T-cell (primary cell): ENCODE data around the gene TRIM45. TPM values are rescaled to one million over a fixed set of nuclear protein-coding genes. Genes with fewer than 3 reads are reported as not detected.

Experiments used
- ATAC-seq, 4 experiments: fragments of 200-7000 bp in 3 of 4; fragments of 150-1000 bp in 1 of 4; cut with Tn5 transposase; replicated peaks in 1 of 4; 1 replicate in 3 of 4; 2 replicates in 1 of 4; pipeline ENCODE4 v1.10.0; 2021; ENCODE audit warnings: moderate library complexity in 3 of 4, mild to moderate bottlenecking in 2 of 4, moderate number of reproducible peaks in 1 of 4
- CTCF ChIA-PET, 2 donors: fragments of 300-600 bp; sonication (Branson Sonifier 250); formaldehyde crosslinking; loops; one replicate each; lab custom pipeline; 2022; ENCODE audit warnings: antibody characterized with exemption in 2 of 2; lab: Charles Lee
- POLR2A ChIA-PET, 2 donors: fragments of 300-600 bp; sonication (Branson Sonifier 250); formaldehyde crosslinking; loops; one replicate each; lab custom pipeline; 2022; ENCODE audit warnings: antibody characterized with exemption in 2 of 2; lab: Charles Lee
- DNase-seq, 35 experiments: peaks; one replicate each; pipeline versions ENCODE4 v3.0.0 to v3.0.0-alpha.2; 2013 to 2023
- H3K27ac ChIP-seq: one replicate; pipeline ENCODE4 v1.5.1; 2013; ENCODE audit warnings: low read length
- H3K27me3 ChIP-seq, 2 experiments: replicated peaks in 1 of 2; 1 replicate in 1 of 2; 2 replicates in 1 of 2; pipeline versions ENCODE4 v1.6.1 to v1.7.0; 2013; ENCODE audit warnings: low read length in 1 of 2, mixed read lengths in 1 of 2; ENCODE audit not compliant: control insufficient read depth in 2 of 2, insufficient read depth in 2 of 2; ENCODE audit errors: extremely low read depth in 1 of 2
- H3K36me3 ChIP-seq, 2 donors: 1 replicate in 1 of 2; 2 replicates in 1 of 2; pipeline versions ENCODE4 v1.6.1 to v1.7.0; 2013; ENCODE audit warnings: low read length in 1 of 2; ENCODE audit not compliant: control insufficient read depth in 2 of 2, insufficient read depth in 1 of 2; ENCODE audit errors: extremely low read depth in 1 of 2
- H3K4me1 ChIP-seq, 2 experiments: 1 replicate in 1 of 2; 2 replicates in 1 of 2; pipeline versions ENCODE4 v1.6.1 to v1.7.0; 2013; ENCODE audit warnings: low read length in 2 of 2, mixed read lengths in 1 of 2; ENCODE audit not compliant: insufficient read depth in 2 of 2, control insufficient read depth in 1 of 2; ENCODE audit errors: extremely low read depth in 1 of 2
- H3K4me3 ChIP-seq, 2 donors: 1 replicate in 1 of 2; 2 replicates in 1 of 2; pipeline versions ENCODE4 v1.5.1 to v1.7.0; 2013; ENCODE audit warnings: mild to moderate bottlenecking in 2 of 2, low read length in 1 of 2, moderate library complexity in 1 of 2; ENCODE audit not compliant: control insufficient read depth in 1 of 2; ENCODE audit errors: extremely low read depth in 1 of 2
- H3K9me3 ChIP-seq: 2 replicates; pipeline ENCODE4 v1.7.0; 2013
- H3K27ac Mint-ChIP-seq, 2 donors: one replicate each; pipeline ENCODE4 v1.8.0; 2020 to 2021; ENCODE audit warnings: mild to moderate bottlenecking in 2 of 2, mixed read lengths in 2 of 2
- H3K27me3 Mint-ChIP-seq, 2 donors: one replicate each; pipeline ENCODE4 v1.8.0; 2021 to 2022; ENCODE audit warnings: mixed read lengths in 2 of 2
- H3K36me3 Mint-ChIP-seq: one replicate; pipeline ENCODE4 v1.8.0; 2021; ENCODE audit warnings: mixed read lengths
- H3K4me1 Mint-ChIP-seq, 3 donors: one replicate each; pipeline ENCODE4 v1.8.0; 2020 to 2022; ENCODE audit warnings: mixed read lengths in 3 of 3, mild to moderate bottlenecking in 1 of 3
- H3K4me3 Mint-ChIP-seq, 3 donors: one replicate each; pipeline ENCODE4 v1.8.0; 2020 to 2022; ENCODE audit warnings: mild to moderate bottlenecking in 3 of 3, mixed read lengths in 3 of 3, moderate library complexity in 3 of 3
- H3K9me3 Mint-ChIP-seq, 3 donors: one replicate each; pipeline ENCODE4 v1.8.0; 2020 to 2022; ENCODE audit warnings: mixed read lengths in 3 of 3
- WGBS: methylation state at CpG from one replicate; pipeline ENCODE4 v1.1.5; 2013; ENCODE audit warnings: missing lambda C conversion rate; ENCODE audit not compliant: insufficient coverage; 5-methylcytosine and 5-hydroxymethylcytosine counted together
- total RNA-seq, 35 experiments: library from RNA in 6 of 35; stranded (reverse) in 6 of 35; fragments of 120-200 nt in 1 of 35; gene quantifications; one replicate each; pipeline versions ENCODE4 v1.2.1 to v1.2.4 and lab custom pipeline; 2013 to 2026

The TRIM45 gene, protein sequence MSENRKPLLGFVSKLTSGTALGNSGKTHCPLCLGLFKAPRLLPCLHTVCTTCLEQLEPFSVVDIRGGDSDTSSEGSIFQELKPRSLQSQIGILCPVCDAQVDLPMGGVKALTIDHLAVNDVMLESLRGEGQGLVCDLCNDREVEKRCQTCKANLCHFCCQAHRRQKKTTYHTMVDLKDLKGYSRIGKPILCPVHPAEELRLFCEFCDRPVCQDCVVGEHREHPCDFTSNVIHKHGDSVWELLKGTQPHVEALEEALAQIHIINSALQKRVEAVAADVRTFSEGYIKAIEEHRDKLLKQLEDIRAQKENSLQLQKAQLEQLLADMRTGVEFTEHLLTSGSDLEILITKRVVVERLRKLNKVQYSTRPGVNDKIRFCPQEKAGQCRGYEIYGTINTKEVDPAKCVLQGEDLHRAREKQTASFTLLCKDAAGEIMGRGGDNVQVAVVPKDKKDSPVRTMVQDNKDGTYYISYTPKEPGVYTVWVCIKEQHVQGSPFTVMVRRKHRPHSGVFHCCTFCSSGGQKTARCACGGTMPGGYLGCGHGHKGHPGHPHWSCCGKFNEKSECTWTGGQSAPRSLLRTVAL
- total RNA-seq, result under 1 TPM; 0.23 to 0.65 (median 0.30) TPM
- total RNA-seq (2013), result 0.26 TPM
- total RNA-seq (lab: John Stamatoyannopoulos, UW), result 0.18 to 2.1 (median 0.92) reads per million in 29 experiments

DNA sequence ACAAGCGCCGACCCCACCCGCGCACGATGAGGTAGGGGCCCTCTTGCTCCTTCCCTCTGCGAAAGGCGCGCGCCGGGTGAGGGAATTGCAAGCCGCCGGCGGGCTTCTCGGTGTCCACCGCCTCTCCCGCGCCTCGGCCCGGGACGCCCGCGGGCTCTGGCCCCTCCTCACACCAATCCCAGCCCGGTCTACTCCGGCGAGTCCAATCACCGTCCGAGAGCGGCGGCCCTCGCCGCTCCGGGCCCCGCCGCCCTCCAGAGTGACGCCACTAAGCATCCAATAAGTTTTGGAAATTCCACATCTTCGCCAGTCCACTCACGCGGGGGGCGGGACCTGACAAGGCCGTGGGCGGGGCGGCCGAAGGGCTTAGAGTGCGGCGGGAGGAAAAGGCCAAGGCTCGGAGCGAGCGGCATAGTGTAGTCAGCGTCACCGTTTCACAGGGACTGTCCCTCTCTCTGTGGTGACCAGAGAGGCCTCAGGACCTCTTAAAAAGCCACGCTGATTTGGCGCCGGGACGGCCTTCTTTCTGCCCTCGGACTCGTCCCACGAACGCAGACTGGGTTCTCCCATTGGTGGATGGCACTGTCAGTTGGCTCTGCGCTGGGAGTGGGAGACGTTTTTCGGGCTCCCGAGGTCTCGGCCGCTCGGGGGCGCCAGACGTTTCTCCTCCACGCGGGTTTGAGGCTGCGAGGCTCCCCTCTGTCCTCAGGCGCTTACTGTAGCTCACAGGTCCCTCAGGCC lies at the start of gene TRIM45:
TRIM45 (minus strand) TSS at position 161 of the 741 bp plus-strand sequence. CDS start 548 bp downstream, outside the sequence.
- ChIA-PET CTCF (interaction anchor here in 1 of 2 donors (0.8 to 0.9 kb wide), 4 partner anchors 8 to 632 kb away, joined by 3 to 7 read pairs (median 4); no protein-coding TSS in a partner anchor), POLR2A (interaction anchor here in 1 of 2 donors (0.6 kb wide), 2 partner anchors 11 to 28 kb away, joined by 3 to 7 read pairs; no protein-coding TSS in a partner anchor)
- Mint-ChIP-seq H3K9me3 (no peaks in the 10 kb centered on the region), H3K27ac (peak within 1 kb of the TSS in 1 of 2 donors; percentile 9), H3K4me1 (peaks cover 6% of the 10 kb centered on the region in 3 donors), H3K27me3 (peaks cover 0 to 3% of the 10 kb centered on the region in 2 donors), H3K4me3 (peak within 1 kb of the TSS; percentile 80 to 85 (median 83)), H3K36me3 (no peaks in the 10 kb centered on the region)
- DNase-seq (peak; percentile 61 to 88 (median 78)), ATAC-seq (peak; percentile 86 to 90 (median 86))
- peaks cover 0 to 15% of the 10 kb centered on the region in 2 experiments for H3K4me1 ChIP-seq
- 2% methylated on average over 68 of the region's 71 CpGs for WGBS
- peaks cover 0 to 15% of the 10 kb centered on the region in 2 experiments for H3K27me3 ChIP-seq
- H3K36me3 ChIP-seq, result no peaks in the 10 kb centered on the region
- H3K27ac ChIP-seq, result no peak within 1 kb of the TSS
- peak within 1 kb of the TSS; percentile 85 to 88 for H3K4me3 ChIP-seq
- no peaks in the 10 kb centered on the region for H3K9me3 ChIP-seq

DNA sequence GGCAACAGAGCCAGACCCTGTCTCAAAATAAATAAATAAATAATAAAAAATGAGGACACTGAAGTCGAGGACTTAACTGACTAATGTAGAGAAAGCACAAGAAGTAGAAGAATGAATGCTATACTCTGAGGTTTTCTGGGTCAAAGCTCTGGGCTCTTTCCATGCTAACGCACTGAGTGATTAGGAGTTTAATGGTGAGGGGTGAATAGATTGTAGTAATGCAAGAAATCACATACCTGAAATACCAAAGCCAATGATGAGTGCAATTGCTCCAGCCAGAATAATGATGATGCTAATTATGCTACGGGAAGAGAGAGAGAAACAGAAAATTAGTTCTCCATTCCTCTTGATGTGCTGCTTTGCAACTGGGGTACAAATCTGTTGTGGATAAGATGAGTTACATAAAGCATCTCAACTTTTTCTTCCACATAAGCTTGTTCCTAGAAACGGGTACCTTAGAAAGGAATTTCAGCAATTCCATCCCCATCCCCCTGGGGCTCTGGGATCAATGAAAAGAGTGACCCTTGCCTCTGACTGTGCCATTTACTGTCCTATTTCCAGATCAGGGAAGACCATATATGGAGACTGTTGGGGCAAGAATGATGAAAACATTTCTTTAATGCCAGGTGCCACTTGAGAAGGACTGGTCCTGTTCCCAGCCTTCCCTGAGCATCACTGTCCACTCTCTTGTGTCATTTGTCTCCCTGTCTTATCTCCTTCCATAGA lies 48.5 kb upstream of the TRIM45 start:
- DNase-seq (no peak), ATAC-seq (no peak)
- POLR2A ChIA-PET, result no interaction called here
- no peaks in the 10 kb centered on the region for H3K9me3 ChIP-seq
- peaks cover 1 to 12% of the 10 kb centered on the region in 2 donors for H3K27me3 Mint-ChIP-seq
- H3K36me3 Mint-ChIP-seq, result no peaks in the 10 kb centered on the region
- H3K27ac Mint-ChIP-seq, result no peak overlapping the region
- CTCF ChIA-PET, result no interaction called here
- H3K4me3 Mint-ChIP-seq, result no peak overlapping the region
- H3K4me1 Mint-ChIP-seq, result no peaks in the 10 kb centered on the region
- H3K4me3 ChIP-seq, result no peak overlapping the region
- no peaks in the 10 kb centered on the region for H3K4me1 ChIP-seq
- no peaks in the 10 kb centered on the region for H3K36me3 ChIP-seq
- H3K27ac ChIP-seq, result no peak overlapping the region
- peaks cover 0 to 2% of the 10 kb centered on the region in 2 experiments for H3K27me3 ChIP-seq
- no peaks in the 10 kb centered on the region for H3K9me3 Mint-ChIP-seq
- no CpG with 5 or more reads among the region's 4 CpGs for WGBS

DNA sequence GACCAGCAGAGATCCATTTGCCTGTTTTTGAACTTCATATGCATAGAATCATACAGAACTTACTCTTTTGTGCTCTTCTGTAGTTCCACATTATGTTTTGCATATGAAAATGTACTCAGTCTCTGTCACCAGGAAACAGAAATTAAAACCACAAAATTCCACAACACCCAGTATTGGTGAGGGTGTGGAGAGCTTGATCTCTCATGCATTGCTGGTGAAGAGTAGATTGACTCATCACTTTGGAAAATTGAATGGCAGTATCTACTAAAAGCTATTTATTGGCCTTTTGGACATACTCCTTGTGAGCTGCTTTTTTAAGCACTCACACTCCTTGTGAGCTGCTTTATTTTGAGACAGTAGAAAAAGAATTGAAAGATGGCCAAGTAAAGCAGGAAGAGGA lies 45.9 kb upstream of the TRIM45 start:
- Histone ChIP-seq H3K9me3 (no peaks in the 10 kb centered on the region), H3K27me3 (no peaks in the 10 kb centered on the region), H3K27ac (no peak overlapping the region), H3K4me3 (no peak overlapping the region), H3K4me1 (no peaks in the 10 kb centered on the region), H3K36me3 (no peaks in the 10 kb centered on the region)
- H3K4me1 Mint-ChIP-seq, result no peaks in the 10 kb centered on the region
- no peaks in the 10 kb centered on the region for H3K9me3 Mint-ChIP-seq
- H3K27ac Mint-ChIP-seq, result no peak overlapping the region
- CTCF ChIA-PET, result no interaction called here
- H3K36me3 Mint-ChIP-seq, result no peaks in the 10 kb centered on the region
- DNase-seq (no peak), ATAC-seq (no peak)
- H3K27me3 Mint-ChIP-seq, result peaks cover 9 to 10% of the 10 kb centered on the region in 2 donors
- no peak overlapping the region for H3K4me3 Mint-ChIP-seq
- POLR2A ChIA-PET, result interaction anchor here in 1 of 2 donors (0.7 kb wide), 1 partner anchor 1733 kb away, joined by 3 read pairs; no protein-coding TSS in a partner anchor

DNA sequence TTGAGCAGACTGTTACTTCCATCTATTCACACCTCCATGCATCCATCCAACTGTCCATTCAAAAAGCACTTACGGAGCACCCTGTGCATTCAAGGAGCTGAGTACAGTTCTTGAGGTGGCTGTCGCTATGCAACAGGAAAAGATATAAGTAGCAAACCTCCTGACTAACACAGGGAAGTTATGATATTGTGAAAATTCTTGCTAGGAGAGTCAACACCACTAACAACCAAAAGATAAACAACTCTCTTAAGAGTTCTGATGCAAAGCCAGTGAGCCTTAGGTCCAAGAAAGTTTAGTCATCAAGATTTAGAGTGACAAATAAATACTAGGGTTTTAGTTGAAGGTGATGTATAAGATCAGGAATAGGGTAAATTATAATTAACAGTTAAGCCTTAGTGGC lies 44.5 kb upstream of the TRIM45 start:
- H3K36me3 Mint-ChIP-seq, result no peaks in the 10 kb centered on the region
- Histone ChIP-seq H3K4me1 (no peaks in the 10 kb centered on the region), H3K36me3 (no peaks in the 10 kb centered on the region), H3K27me3 (no peaks in the 10 kb centered on the region), H3K4me3 (no peak overlapping the region), H3K9me3 (no peaks in the 10 kb centered on the region), H3K27ac (no peak overlapping the region)
- H3K9me3 Mint-ChIP-seq, result no peaks in the 10 kb centered on the region
- DNase-seq (no peak), ATAC-seq (no peak)
- H3K4me3 Mint-ChIP-seq, result no peak overlapping the region
- ChIA-PET CTCF (no interaction called here), POLR2A (interaction anchor here in 1 of 2 donors (0.6 kb wide), 1 partner anchor 10 kb away, joined by 5 read pairs; no protein-coding TSS in a partner anchor)
- no peak overlapping the region for H3K27ac Mint-ChIP-seq
- no CpG with 5 or more reads among the region's 2 CpGs for WGBS
- H3K27me3 Mint-ChIP-seq, result peaks cover 14 to 16% of the 10 kb centered on the region in 2 donors
- no peaks in the 10 kb centered on the region for H3K4me1 Mint-ChIP-seq

DNA sequence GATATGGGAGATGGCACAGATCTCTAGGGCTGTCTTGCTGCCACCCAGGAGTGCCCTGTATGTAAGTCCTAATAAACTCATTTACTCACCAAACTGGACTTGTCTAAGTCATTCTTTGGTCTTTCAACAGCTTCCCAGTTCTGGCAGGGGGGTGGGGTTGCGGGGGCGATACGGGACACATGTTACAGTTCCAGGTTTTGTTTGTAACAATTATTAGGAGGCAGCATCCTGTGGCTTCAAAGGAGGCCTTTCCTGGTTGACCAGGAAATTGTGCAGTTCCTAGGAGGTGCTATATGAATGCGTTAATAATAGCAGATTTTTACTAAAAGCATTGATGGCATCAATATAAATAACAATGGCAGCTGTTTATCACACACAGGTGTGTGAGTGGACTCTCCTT lies 42.7 kb upstream of the TRIM45 start:
- H3K4me3 Mint-ChIP-seq, result no peak overlapping the region
- ChIA-PET POLR2A (interaction anchor here (0.7 kb wide), 2 partner anchors 26 to 1346 kb away, joined by 4 to 6 read pairs; no protein-coding TSS in a partner anchor), CTCF (no interaction called here)
- Histone ChIP-seq H3K36me3 (no peaks in the 10 kb centered on the region), H3K4me1 (no peaks in the 10 kb centered on the region), H3K9me3 (no peaks in the 10 kb centered on the region), H3K27ac (no peak overlapping the region), H3K27me3 (no peaks in the 10 kb centered on the region), H3K4me3 (no peak overlapping the region)
- no peak overlapping the region for H3K27ac Mint-ChIP-seq
- peaks cover 20 to 22% of the 10 kb centered on the region in 2 donors for H3K27me3 Mint-ChIP-seq
- DNase-seq (no peak), ATAC-seq (no peak)
- WGBS, result no CpG with 5 or more reads among the region's 4 CpGs
- no peaks in the 10 kb centered on the region for H3K4me1 Mint-ChIP-seq
- no peaks in the 10 kb centered on the region for H3K36me3 Mint-ChIP-seq
- H3K9me3 Mint-ChIP-seq, result no peaks in the 10 kb centered on the region
